Raji (cell line): ENCODE data around the gene CNPY1.

Experiments
- POLR2A ChIP-seq: IDR thresholded peaks from 2 replicates; pipeline ENCODE4 v1.6.1; 2011; ENCODE audit warnings: low read depth, low read length, control low read depth; ENCODE audit not compliant: insufficient read depth

Gene CNPY1

GRCh38 chr7:155568842-155569494 is 22.6 kb upstream of the CNPY1 start:
- no peak for TF ChIP-seq POLR2A

GRCh38 chr7:155568333-155568660 is 21.9 kb upstream of the CNPY1 start:
- TF ChIP-seq POLR2A, result no peak

GRCh38 chr7:155567646-155568332 is 21.4 kb upstream of the CNPY1 start:
- TF ChIP-seq POLR2A, result no peak

GRCh38 chr7:155566011-155566836 is 19.9 kb upstream of the CNPY1 start:
- TF ChIP-seq POLR2A, result no peak

- no peak for TF ChIP-seq POLR2A
Measured at GRCh38 chr7:155565596-155565995, 19.2 kb upstream of the CNPY1 start.

- no peak for TF ChIP-seq POLR2A
Measured at GRCh38 chr7:155562106-155562505, 15.7 kb upstream of the CNPY1 start.

GRCh38 chr7:155560982-155561686 is 14.8 kb upstream of the CNPY1 start:
- no peak for TF ChIP-seq POLR2A

- TF ChIP-seq POLR2A, result no peak
Measured at GRCh38 chr7:155560196-155560885, 14.0 kb upstream of the CNPY1 start.

GRCh38 chr7:155559519-155560108 is 13.3 kb upstream of the CNPY1 start:
- no peak for TF ChIP-seq POLR2A

GRCh38 chr7:155558961-155559360 is 12.6 kb upstream of the CNPY1 start:
- TF ChIP-seq POLR2A, result no peak

- no peak for TF ChIP-seq POLR2A
Measured at GRCh38 chr7:155558351-155558750, 12.0 kb upstream of the CNPY1 start.

- no peak for TF ChIP-seq POLR2A
Measured at GRCh38 chr7:155557778-155558177, 11.4 kb upstream of the CNPY1 start.

GRCh38 chr7:155556763-155557162 is 10.4 kb upstream of the CNPY1 start:
- no peak for TF ChIP-seq POLR2A

- TF ChIP-seq POLR2A, result no peak
Measured at GRCh38 chr7:155555116-155555695, 8.8 kb upstream of the CNPY1 start.
